Tibial nerve (tissue), 3 donors: ENCODE results near the gene SCT.

Experiments
- POLR2A ChIP-seq, 2 donors: fragments of 450-650 bp; IDR thresholded peaks; one replicate each; pipeline ENCODE4 v1.6.1; 2017; ENCODE audit warnings: antibody characterized with exemption in 2 of 2, mild to moderate bottlenecking in 2 of 2, moderate library complexity in 2 of 2
- TF ChIP-seq, protein P1 (sequence below), 5 experiments: fragments of 200-600 bp in 3 of 5; fragments of 450-650 bp in 2 of 5; sonication (generic) in 3 of 5; IDR thresholded peaks; one replicate each; pipeline ENCODE4 v1.5.1; 2016 to 2019; ENCODE audit warnings: antibody characterized with exemption in 5 of 5, mild to moderate bottlenecking in 3 of 5, moderate library complexity in 2 of 5

DNA sequence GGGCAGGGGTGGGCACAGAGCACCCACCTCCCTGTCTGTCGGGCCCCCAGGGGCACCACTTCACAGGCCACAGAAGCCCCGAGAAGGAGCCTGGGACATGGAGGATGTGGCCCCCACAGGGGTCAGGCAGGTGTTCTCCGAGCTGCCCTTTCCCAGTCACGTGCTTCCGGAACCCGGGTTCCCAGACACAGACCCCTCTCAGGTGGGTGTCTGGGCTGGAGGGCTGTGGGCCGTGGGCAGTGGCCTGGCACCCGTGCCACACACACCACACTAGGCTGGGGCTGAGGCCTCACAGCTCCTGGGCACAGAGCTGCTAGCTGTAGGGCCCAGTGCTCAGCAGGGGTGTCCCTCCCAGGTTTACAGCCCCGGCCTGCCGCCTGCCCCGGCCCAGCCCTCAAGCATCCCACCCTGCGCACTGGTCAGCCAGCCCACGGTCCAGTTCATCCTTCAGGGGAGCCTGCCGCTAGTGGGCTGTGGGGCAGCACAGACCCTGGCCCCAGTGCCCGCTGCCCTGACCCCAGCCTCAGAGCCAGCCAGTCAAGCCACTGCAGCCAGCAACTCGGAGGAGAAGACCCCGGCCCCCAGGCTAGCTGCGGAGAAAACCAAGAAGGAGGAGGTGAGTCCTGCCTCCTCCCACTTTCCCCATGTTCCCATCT is 16.7 kb downstream of the SCT start:
- no peak for TF ChIP-seq POLR2A (IDR thresholded peaks at IDR 0.05)
- TF ChIP-seq, protein P1, sequence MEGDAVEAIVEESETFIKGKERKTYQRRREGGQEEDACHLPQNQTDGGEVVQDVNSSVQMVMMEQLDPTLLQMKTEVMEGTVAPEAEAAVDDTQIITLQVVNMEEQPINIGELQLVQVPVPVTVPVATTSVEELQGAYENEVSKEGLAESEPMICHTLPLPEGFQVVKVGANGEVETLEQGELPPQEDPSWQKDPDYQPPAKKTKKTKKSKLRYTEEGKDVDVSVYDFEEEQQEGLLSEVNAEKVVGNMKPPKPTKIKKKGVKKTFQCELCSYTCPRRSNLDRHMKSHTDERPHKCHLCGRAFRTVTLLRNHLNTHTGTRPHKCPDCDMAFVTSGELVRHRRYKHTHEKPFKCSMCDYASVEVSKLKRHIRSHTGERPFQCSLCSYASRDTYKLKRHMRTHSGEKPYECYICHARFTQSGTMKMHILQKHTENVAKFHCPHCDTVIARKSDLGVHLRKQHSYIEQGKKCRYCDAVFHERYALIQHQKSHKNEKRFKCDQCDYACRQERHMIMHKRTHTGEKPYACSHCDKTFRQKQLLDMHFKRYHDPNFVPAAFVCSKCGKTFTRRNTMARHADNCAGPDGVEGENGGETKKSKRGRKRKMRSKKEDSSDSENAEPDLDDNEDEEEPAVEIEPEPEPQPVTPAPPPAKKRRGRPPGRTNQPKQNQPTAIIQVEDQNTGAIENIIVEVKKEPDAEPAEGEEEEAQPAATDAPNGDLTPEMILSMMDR (IDR thresholded peaks at IDR 0.05): no peak
